WI38 (cell line): ENCODE data around the gene ZBTB25.
A peak's percentile ranks its signal among the peaks of the same experiment; 100 is the strongest.

ENCODE experiments used
- H3K4me3 ChIP-seq: 2 replicates; pipeline ENCODE4 v1.5.1; 2011; ENCODE audit warnings: low read depth, mild to moderate bottlenecking, control low read depth, low read length
- CTCF ChIP-seq: IDR thresholded peaks from 2 replicates; pipeline ENCODE4 v1.5.1; 2012; ENCODE audit warnings: low read depth, mild to moderate bottlenecking, control low read depth, low read length

Gene ZBTB25

DNA sequence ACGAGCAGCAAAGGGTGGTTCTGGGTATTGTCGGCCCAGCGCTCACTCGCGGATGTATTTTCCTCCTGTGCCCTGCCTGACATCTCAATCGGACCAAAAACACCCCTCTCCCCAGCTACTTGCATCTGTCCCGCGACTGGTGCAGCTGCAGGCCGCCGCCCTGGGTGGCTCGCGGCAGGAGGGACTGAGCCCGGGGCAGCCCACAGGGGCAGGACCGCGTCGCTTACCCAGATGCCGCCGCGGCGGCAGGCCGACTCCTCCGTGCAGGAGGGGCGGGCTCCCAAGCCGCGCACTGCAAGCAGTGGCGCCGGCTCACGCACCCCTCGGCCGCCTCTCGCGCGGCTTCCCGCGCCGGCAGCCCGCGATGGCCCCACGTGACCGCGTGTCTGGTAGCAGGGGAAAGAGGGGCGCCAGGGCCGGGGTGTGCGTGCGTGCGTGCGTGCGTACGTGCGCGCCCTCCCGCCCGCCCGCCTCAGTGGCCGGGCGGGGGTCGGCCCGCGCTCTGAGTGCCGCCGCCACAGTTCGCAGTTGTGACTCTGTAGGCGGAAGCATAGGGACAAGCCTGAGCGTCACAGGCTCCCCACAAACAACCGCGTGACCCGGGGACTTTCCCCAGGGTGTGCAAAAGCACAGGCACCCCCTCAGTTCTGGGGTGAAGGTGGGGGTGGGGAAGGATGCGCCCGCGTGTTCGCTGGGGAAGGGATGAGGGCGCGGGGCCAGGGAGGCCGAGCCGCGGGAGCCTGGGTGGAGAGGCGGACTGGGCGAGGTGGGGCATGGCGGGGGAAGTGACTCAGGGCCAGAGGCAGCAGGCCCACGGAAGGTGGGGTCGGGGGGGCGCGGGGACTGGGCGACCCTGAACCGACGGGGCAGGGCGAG, at the start of gene ZBTB25:
Gene ZBTB25 (minus strand): TSS at position 405 of the 876 bp plus-strand sequence. CDS start 13,305 bp downstream, outside the sequence.
- peak within 1 kb of the TSS; percentile 72 for H3K4me3 ChIP-seq
- no peak for TF ChIP-seq CTCF

- TF ChIP-seq CTCF: no peak
- H3K4me3 ChIP-seq: no peak overlapping the region
Measured at GRCh38 chr14:64550621-64551333, 47.1 kb upstream of the ZBTB25 start.

GRCh38 chr14:64549791-64550620, 46.4 kb upstream of the ZBTB25 start, which contains the start of gene PPP1R36:
Gene PPP1R36 (plus strand): TSS chr14:64549961. CDS start chr14:64549998, 37 bp downstream.
- TF ChIP-seq CTCF: no peak
- no peak within 1 kb of the TSS for H3K4me3 ChIP-seq

- TF ChIP-seq CTCF: no peak
- no peak overlapping the region for H3K4me3 ChIP-seq
Measured at GRCh38 chr14:64549016-64549415, 45.4 kb upstream of the ZBTB25 start.

- no peak for TF ChIP-seq CTCF
- H3K4me3 ChIP-seq: peak overlapping the region; percentile 65; the same call in 1 of the 2 replicates
Measured at GRCh38 chr14:64544607-64545312, 41.1 kb upstream of the ZBTB25 start.

GRCh38 chr14:64542836-64543201, 39.2 kb upstream of the ZBTB25 start:
- H3K4me3 ChIP-seq: peak overlapping the region; percentile 65
- TF ChIP-seq CTCF: no peak
